ENCODE data around the gene GCSH.

GCSH gene

DNA sequence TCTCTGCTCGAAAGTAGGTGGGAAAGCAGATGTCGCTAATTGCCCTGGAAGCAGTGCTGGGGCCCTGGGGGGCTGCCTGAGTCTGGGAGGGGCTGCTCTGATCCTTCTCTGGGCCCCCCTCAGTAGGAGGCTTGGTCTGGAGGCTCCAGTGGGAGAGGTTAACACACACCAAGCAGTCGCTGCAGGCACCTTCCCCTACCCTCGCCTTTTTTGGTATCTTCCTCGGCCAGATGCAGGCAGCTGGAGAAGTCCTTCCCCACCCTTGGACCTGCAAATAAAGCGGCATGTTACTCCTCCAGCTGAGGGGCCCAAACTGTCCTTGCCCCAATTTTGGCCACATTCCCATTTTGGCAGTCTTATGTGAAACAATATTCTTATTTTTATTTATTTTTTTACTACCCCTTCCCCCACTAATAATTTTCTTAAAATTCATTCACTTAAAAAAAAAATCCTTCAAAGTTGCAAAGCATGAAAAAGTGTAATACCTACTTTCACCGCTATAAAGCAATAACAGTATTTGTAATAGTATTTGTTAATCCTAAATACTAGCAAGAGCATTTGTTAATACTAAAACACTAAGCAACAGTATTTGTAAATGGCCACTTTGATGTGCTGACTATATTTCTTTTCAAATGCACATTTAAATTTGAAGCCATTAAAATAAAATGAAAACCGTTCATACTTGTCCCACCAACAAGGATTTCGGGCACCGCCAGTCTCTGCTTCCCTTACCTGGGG lies 34.2 kb downstream of the GCSH start:
- no peak overlapping the region for H3K27ac ChIP-seq
- H3K27me3 ChIP-seq: no peaks in the 10 kb centered on the region
- H3K4me3 ChIP-seq: no peak overlapping the region
- no peak for DNase-seq
- H3K4me1 ChIP-seq: no peaks in the 10 kb centered on the region
- no peaks in the 10 kb centered on the region for H3K9me3 ChIP-seq
- TF ChIP-seq, protein P1, sequence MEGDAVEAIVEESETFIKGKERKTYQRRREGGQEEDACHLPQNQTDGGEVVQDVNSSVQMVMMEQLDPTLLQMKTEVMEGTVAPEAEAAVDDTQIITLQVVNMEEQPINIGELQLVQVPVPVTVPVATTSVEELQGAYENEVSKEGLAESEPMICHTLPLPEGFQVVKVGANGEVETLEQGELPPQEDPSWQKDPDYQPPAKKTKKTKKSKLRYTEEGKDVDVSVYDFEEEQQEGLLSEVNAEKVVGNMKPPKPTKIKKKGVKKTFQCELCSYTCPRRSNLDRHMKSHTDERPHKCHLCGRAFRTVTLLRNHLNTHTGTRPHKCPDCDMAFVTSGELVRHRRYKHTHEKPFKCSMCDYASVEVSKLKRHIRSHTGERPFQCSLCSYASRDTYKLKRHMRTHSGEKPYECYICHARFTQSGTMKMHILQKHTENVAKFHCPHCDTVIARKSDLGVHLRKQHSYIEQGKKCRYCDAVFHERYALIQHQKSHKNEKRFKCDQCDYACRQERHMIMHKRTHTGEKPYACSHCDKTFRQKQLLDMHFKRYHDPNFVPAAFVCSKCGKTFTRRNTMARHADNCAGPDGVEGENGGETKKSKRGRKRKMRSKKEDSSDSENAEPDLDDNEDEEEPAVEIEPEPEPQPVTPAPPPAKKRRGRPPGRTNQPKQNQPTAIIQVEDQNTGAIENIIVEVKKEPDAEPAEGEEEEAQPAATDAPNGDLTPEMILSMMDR (IDR thresholded peaks at IDR 0.05): no peak
- intact Hi-C loops (cut with DNase I; ENCODE audit: low total_unique reads): no loop called here
- H3K36me3 ChIP-seq: no peaks in the 10 kb centered on the region

GRCh38 chr16:81061307-81061640 lies 34.9 kb downstream of the GCSH start:
- Histone ChIP-seq H3K9me3 (no peaks in the 10 kb centered on the region), H3K4me3 (no peak overlapping the region), H3K4me1 (no peaks in the 10 kb centered on the region), H3K36me3 (no peaks in the 10 kb centered on the region), H3K27me3 (no peaks in the 10 kb centered on the region), H3K27ac (no peak overlapping the region)
- TF ChIP-seq, protein P1 (IDR thresholded peaks at IDR 0.05): no peak
- DNase-seq: no peak
- intact Hi-C loops (cut with DNase I; ENCODE audit: low total_unique reads): no loop called here

DNA sequence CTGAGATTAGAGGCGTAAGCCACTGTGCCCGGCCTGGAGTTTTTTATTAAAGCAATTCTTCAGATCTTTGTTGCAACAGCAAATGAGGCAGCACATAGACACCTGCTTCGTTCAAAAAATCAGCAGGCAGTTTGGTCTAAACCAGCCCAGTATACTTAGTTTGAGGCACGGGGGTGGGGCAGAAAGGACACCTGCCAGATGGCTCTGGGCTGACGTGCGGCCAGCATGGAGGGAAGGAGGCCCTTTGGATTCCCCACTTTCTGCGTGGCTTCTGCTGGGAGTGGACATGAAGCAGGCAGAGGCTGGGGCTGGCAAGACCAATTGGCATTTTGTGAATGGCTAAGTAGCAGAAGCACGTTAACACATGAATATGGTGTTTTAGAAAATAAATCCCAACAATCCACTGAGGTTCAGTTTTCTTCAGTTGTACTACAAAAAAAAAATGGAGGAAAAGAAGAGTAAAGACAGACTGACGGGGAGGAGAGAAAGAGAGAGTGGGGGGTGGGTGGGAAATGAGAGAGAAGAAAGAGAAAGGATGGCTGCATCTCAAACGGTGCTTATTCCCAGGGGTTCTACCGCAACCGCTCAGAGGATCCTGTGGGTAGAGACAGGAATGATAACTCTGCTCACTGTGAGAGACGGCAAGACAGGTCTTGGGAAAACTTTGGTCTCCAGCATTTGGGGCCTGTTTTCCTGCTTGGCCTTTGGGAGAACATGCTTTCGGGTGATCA lies 35.5 kb downstream of the GCSH start:
- TF ChIP-seq, protein P1 (IDR thresholded peaks at IDR 0.05): no peak
- intact Hi-C loops (cut with DNase I; ENCODE audit: low total_unique reads): no loop called here
- DNase-seq: no peak

DNA sequence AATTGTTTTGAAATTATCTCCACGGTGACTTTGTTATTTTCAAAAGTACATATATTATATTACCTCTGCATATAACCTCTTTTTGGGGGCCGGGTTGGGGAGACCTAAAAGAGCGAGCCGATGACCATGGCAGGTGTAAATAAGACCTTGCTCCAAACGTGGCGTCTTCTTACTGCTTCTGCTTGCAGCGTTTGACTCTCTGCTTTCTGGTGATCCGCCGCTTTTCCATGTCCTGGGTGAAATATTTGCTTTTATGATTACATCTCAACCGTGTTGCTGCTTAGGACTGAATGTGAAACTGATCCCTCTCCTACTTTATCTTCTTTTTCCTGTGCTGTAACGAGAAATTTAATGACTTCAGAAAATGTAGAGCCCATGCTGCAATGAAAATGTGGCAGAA lies 42.4 kb downstream of the GCSH start:
- Histone ChIP-seq H3K27me3 (no peaks in the 10 kb centered on the region), H3K4me3 (no peak overlapping the region), H3K27ac (no peak overlapping the region), H3K9me3 (peaks cover 4 to 10% (median 10%) of the 10 kb centered on the region in 3 donors), H3K36me3 (no peaks in the 10 kb centered on the region), H3K4me1 (no peaks in the 10 kb centered on the region)
- intact Hi-C loops (cut with DNase I; ENCODE audit: low total_unique reads): no loop called here
- DNase-seq: no peak
- TF ChIP-seq, protein P1 (IDR thresholded peaks at IDR 0.05): no peak

More for the DNA sequence above, 35.5 kb downstream of the GCSH start:
- no peak overlapping the region for H3K27ac ChIP-seq
- H3K36me3 ChIP-seq: no peaks in the 10 kb centered on the region
- no peaks in the 10 kb centered on the region for H3K9me3 ChIP-seq
- H3K27me3 ChIP-seq: no peaks in the 10 kb centered on the region
- no peak overlapping the region for H3K4me3 ChIP-seq
- no peaks in the 10 kb centered on the region for H3K4me1 ChIP-seq

DNA sequence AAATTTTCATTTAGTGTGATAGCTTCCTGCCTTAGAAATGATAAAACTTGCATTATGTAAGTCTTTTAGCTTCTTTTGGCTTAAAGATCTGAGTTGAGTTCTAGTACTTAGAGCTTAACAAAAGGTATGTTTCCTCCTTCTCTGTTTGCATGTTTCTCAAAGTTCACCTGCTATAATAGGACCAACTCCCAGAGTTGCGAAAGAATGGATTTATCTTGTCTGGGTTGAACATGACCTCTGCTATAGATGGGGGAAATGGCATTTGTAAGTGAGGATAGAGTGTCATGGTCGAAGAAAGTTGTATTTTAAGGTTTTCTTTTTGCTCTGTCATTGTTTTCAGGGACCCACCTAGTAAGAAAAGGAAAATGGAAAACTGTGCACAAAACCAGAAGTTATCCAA lies 53.4 kb downstream of the GCSH start:
- no peak overlapping the region for H3K27ac ChIP-seq
- H3K9me3 ChIP-seq: no peaks in the 10 kb centered on the region
- H3K4me1 ChIP-seq: peaks cover 0 to 19% (median 3%) of the 10 kb centered on the region in 4 donors
- intact Hi-C loops (cut with DNase I; ENCODE audit: low total_unique reads): no loop called here
- peaks cover 46 to 63% (median 47%) of the 10 kb centered on the region in 3 donors for H3K36me3 ChIP-seq
- no peak overlapping the region for H3K4me3 ChIP-seq
- H3K27me3 ChIP-seq: no peaks in the 10 kb centered on the region
- TF ChIP-seq, protein P1 (IDR thresholded peaks at IDR 0.05): no peak
- DNase-seq: no peak

Measured in tibial artery (tissue), 4 donors.